EH (cell line): Measurements from ENCODE around the gene KIF3C.
A peak's percentile ranks its signal among the peaks of the same experiment; 100 is the strongest.
"Not testable (repeated sequence)": the region's sequence is repeated elsewhere in the genome, so short reads cannot be mapped to it uniquely, and the experiment has no call there.

Experiments used
- DNase-seq: peaks from one replicate; pipeline ENCODE4 v3.0.0-alpha.2; 2015; ENCODE audit warnings: low read depth

KIF3C gene

GRCh38 chr2:25915944-25916772 lies 66.1 kb downstream of the KIF3C start:
- peak; percentile 25 for DNase-seq

GRCh38 chr2:25915411-25915810 lies 66.9 kb downstream of the KIF3C start:
- DNase-seq, result not testable (repeated sequence)

GRCh38 chr2:25913696-25913973 lies 68.7 kb downstream of the KIF3C start:
- not testable (repeated sequence) for DNase-seq

GRCh38 chr2:25912851-25913695 lies 69.2 kb downstream of the KIF3C start:
- DNase-seq, result peak; percentile 25

GRCh38 chr2:25909574-25909973 lies 72.7 kb downstream of the KIF3C start:
- DNase-seq, result not testable (repeated sequence)

- DNase-seq, result no peak
Measured at GRCh38 chr2:25905126-25905525, 77.2 kb downstream of the KIF3C start.

GRCh38 chr2:25903216-25903776 lies 79.0 kb downstream of the KIF3C start:
- DNase-seq, result no peak

GRCh38 chr2:25899404-25899970 lies 82.8 kb downstream of the KIF3C start:
- no peak for DNase-seq

GRCh38 chr2:25897506-25897905 lies 84.8 kb downstream of the KIF3C start:
- DNase-seq, result no peak

- DNase-seq, result not testable (repeated sequence)
Measured at GRCh38 chr2:25896308-25896707, 86.0 kb downstream of the KIF3C start.

GRCh38 chr2:25895610-25896009 lies 86.7 kb downstream of the KIF3C start:
- no peak for DNase-seq

- no peak for DNase-seq
Measured at GRCh38 chr2:25895018-25895417, 87.3 kb downstream of the KIF3C start.

GRCh38 chr2:25894135-25894830 lies 88.0 kb downstream of the KIF3C start:
- DNase-seq, result peak; percentile 70

- DNase-seq, result no peak
Measured at GRCh38 chr2:25891672-25892071, 90.6 kb downstream of the KIF3C start.

GRCh38 chr2:25887624-25888242 lies 94.6 kb downstream of the KIF3C start:
- DNase-seq, result no peak

GRCh38 chr2:25885933-25886332 lies 96.4 kb downstream of the KIF3C start:
- peak; percentile 89 for DNase-seq

- no peak for DNase-seq
Measured at GRCh38 chr2:25881764-25882163, 100.5 kb downstream of the KIF3C start.

- peak; percentile 81 for DNase-seq
Measured at GRCh38 chr2:25879133-25879730, 103.1 kb downstream of the KIF3C start.

- peak; percentile 97 for DNase-seq
Measured at GRCh38 chr2:25878361-25879132, 103.8 kb downstream of the KIF3C start, which contains the start of gene ASXL2. Gene ASXL2 (minus strand): TSS chr2:25878487. CDS start chr2:25878222, 265 bp downstream.
